Tibial artery (tissue), 4 donors: ENCODE measurements around the gene CHST13.
A peak's percentile ranks its signal among the peaks of the same experiment; 100 is the strongest.
"Not testable (repeated sequence)": the region's sequence is repeated elsewhere in the genome, so short reads cannot be mapped to it uniquely, and the experiment has no call there.

Experiments
- DNase-seq, 2 donors: peaks; one replicate each; pipeline ENCODE4 v3.0.0-alpha.2; 2019
- H3K27ac ChIP-seq, 2 donors: fragments of 200-600 bp; sonication (generic) in 1 of 2; 1 replicate in 1 of 2; 2 replicates in 1 of 2; pipeline ENCODE4 v1.5.1; 2018 to 2019; ENCODE audit warnings: mild to moderate bottlenecking in 1 of 2
- H3K27me3 ChIP-seq, 2 donors: fragments of 200-600 bp; sonication (generic) in 1 of 2; one replicate each; pipeline versions ENCODE4 v1.5.1 to v1.6.0; 2016 to 2019
- H3K36me3 ChIP-seq, 3 donors: fragments of 200-600 bp; sonication (generic) in 2 of 3; one replicate each; pipeline ENCODE4 v1.5.1; 2016 to 2019; ENCODE audit warnings: mild to moderate bottlenecking in 2 of 3
- H3K4me1 ChIP-seq, 4 donors: fragments of 200-600 bp; sonication (generic) in 2 of 4; 1 replicate in 3 of 4; 2 replicates in 1 of 4; pipeline ENCODE4 v1.5.1; 2016 to 2019
- H3K4me3 ChIP-seq, 2 donors: fragments of 200-600 bp; sonication (generic) in 1 of 2; 1 replicate in 1 of 2; 2 replicates in 1 of 2; pipeline ENCODE4 v1.5.1; 2018 to 2019; ENCODE audit warnings: mild to moderate bottlenecking in 2 of 2
- H3K9me3 ChIP-seq, 3 donors: fragments of 200-600 bp; sonication (generic) in 1 of 3; one replicate each; pipeline ENCODE4 v1.5.1; 2016 to 2019
- intact Hi-C: fragments of 100-400 bp; cut with DNase I; formaldehyde crosslinking; loops from one replicate; pipeline ENCODE4 v1.15.0; 2023; ENCODE audit warnings: low total_unique reads
- TF ChIP-seq, protein P1 (sequence below), 2 experiments: fragments of 200-600 bp in 1 of 2; fragments of 450-650 bp in 1 of 2; IDR thresholded peaks; one replicate each; pipeline ENCODE4 v1.5.1; 2017 to 2019; ENCODE audit warnings: antibody characterized with exemption in 2 of 2, mild to moderate bottlenecking in 1 of 2, moderate library complexity in 1 of 2

The CHST13 gene

GRCh38 chr3:126533506-126533905, 9.6 kb downstream of the CHST13 start:
- TF ChIP-seq, protein P1, sequence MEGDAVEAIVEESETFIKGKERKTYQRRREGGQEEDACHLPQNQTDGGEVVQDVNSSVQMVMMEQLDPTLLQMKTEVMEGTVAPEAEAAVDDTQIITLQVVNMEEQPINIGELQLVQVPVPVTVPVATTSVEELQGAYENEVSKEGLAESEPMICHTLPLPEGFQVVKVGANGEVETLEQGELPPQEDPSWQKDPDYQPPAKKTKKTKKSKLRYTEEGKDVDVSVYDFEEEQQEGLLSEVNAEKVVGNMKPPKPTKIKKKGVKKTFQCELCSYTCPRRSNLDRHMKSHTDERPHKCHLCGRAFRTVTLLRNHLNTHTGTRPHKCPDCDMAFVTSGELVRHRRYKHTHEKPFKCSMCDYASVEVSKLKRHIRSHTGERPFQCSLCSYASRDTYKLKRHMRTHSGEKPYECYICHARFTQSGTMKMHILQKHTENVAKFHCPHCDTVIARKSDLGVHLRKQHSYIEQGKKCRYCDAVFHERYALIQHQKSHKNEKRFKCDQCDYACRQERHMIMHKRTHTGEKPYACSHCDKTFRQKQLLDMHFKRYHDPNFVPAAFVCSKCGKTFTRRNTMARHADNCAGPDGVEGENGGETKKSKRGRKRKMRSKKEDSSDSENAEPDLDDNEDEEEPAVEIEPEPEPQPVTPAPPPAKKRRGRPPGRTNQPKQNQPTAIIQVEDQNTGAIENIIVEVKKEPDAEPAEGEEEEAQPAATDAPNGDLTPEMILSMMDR (IDR thresholded peaks at IDR 0.05) = no peak
- H3K27ac ChIP-seq = no peak overlapping the region
- intact Hi-C loops = no loop called here
- peaks cover 0 to 40% of the 10 kb centered on the region in 2 donors for H3K27me3 ChIP-seq
- H3K4me3 ChIP-seq = no peak overlapping the region
- no peaks in the 10 kb centered on the region for H3K4me1 ChIP-seq
- H3K36me3 ChIP-seq = no peaks in the 10 kb centered on the region
- no peaks in the 10 kb centered on the region for H3K9me3 ChIP-seq
- no peak for DNase-seq

DNA sequence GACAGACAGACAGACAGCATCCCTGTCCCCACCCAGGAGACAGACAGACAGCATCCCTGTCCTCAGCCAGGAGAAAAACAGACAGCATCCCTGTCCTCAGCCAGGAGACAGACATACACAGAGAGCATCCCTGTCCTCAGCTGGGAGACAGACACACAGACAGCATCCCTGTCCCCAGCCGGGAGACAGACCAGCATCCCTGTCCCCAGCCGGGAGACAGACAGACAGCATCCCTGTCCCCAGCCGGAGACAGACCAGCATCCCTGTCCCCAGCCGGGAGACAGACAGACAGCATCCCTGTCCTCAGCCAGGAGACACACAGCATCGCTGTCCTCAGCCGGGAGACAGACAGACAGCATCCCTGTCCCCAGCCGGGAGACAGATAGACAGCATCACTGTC, 10.8 kb downstream of the CHST13 start:
- intact Hi-C loops, H3K4me1 ChIP-seq, H3K36me3 ChIP-seq, H3K27ac ChIP-seq, H3K9me3 ChIP-seq, H3K4me3 ChIP-seq: not testable (repeated sequence)
- DNase-seq = peak in 1 of 2 donors; percentile 16
- peaks cover 0 to 41% of the 10 kb centered on the region in 2 donors for H3K27me3 ChIP-seq

GRCh38 chr3:126535636-126536035, 11.7 kb downstream of the CHST13 start:
- no peak overlapping the region for H3K27ac ChIP-seq
- peak in 1 of 2 donors; percentile 49 for DNase-seq
- H3K9me3 ChIP-seq = no peaks in the 10 kb centered on the region
- TF ChIP-seq, protein P1 (IDR thresholded peaks at IDR 0.05) = no peak
- H3K27me3 ChIP-seq = peaks cover 0 to 41% of the 10 kb centered on the region in 2 donors
- intact Hi-C loops = no loop called here
- H3K4me3 ChIP-seq = no peak overlapping the region
- H3K36me3 ChIP-seq = no peaks in the 10 kb centered on the region
- peaks cover 0 to 4% (median 1%) of the 10 kb centered on the region in 4 donors for H3K4me1 ChIP-seq

DNA sequence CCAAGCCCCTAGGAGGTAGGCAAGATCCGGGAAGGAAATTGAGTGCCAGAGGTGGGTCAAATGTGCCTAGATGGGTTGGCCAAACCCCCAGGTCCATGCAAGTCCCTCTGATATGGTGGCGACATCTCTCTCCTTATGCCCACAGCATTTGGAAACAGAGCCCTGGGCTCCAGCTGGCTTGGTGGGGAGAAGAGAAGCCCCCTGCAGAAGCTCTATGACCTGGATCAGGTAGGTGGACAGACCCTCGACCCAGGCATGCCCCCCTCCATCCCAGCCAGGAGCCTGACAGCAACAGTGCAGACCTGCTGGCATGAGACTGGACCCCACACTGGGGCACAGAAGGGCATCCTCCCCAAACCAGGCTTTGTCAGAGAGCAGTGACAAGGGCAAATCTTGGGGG, 12.2 kb downstream of the CHST13 start:
- Histone ChIP-seq H3K27ac (no peak overlapping the region), H3K27me3 (peaks cover 0 to 46% of the 10 kb centered on the region in 2 donors), H3K4me1 (peaks cover 0 to 7% (median 3%) of the 10 kb centered on the region in 4 donors), H3K4me3 (no peak overlapping the region), H3K9me3 (no peaks in the 10 kb centered on the region), H3K36me3 (no peaks in the 10 kb centered on the region)
- intact Hi-C loops = no loop called here
- TF ChIP-seq, protein P1 (IDR thresholded peaks at IDR 0.05) = no peak
- peak; percentile 4 to 33 for DNase-seq

GRCh38 chr3:126537116-126537729, 13.3 kb downstream of the CHST13 start:
- TF ChIP-seq, protein P1 (IDR thresholded peaks at IDR 0.05) = no peak
- Histone ChIP-seq H3K27me3 (peaks cover 0 to 57% of the 10 kb centered on the region in 2 donors), H3K27ac (no peak overlapping the region), H3K36me3 (no peaks in the 10 kb centered on the region), H3K4me1 (peaks cover 0 to 7% (median 3%) of the 10 kb centered on the region in 4 donors), H3K4me3 (no peak overlapping the region), H3K9me3 (no peaks in the 10 kb centered on the region)
- DNase-seq = peak; percentile 14 to 32
- intact Hi-C loops = no loop called here

- DNase-seq = peak; percentile 6 to 54
- no peak overlapping the region for H3K27ac ChIP-seq
- no peaks in the 10 kb centered on the region for H3K9me3 ChIP-seq
- peaks cover 0 to 7% (median 3%) of the 10 kb centered on the region in 4 donors for H3K4me1 ChIP-seq
- H3K27me3 ChIP-seq = peaks cover 0 to 62% of the 10 kb centered on the region in 2 donors
- H3K36me3 ChIP-seq = no peaks in the 10 kb centered on the region
- intact Hi-C loops = no loop called here
- no peak overlapping the region for H3K4me3 ChIP-seq
- TF ChIP-seq, protein P1 (IDR thresholded peaks at IDR 0.05) = no peak
Observed at GRCh38 chr3:126537730-126538281, 13.9 kb downstream of the CHST13 start.
